NB4 (cell line): ENCODE data around the gene GALNT13.

Source experiments
- DNase-seq: peaks from one replicate; pipeline ENCODE4 v3.0.0; 2010; ENCODE audit warnings: low read depth
- H3K4me3 ChIP-seq: one replicate; pipeline ENCODE4 v1.5.1; 2011; ENCODE audit warnings: mild to moderate bottlenecking, low read depth, low read length, moderate library complexity
- CTCF ChIP-seq: IDR thresholded peaks from one replicate; pipeline ENCODE4 v1.5.1; 2012; ENCODE audit warnings: low read depth, low read length
- MAX ChIP-seq: IDR thresholded peaks from 2 replicates; pipeline ENCODE4 v1.6.1; 2011; ENCODE audit warnings: low read depth, low read length
- MYC ChIP-seq: IDR thresholded peaks from 2 replicates; pipeline ENCODE4 v1.6.1; 2011; ENCODE audit warnings: low read depth, low read length
- POLR2A ChIP-seq: IDR thresholded peaks from 2 replicates; pipeline ENCODE4 v1.6.1; 2011; ENCODE audit warnings: mild to moderate bottlenecking; ENCODE audit not compliant: insufficient read length; ENCODE audit errors: extremely low read depth

GALNT13 gene

GRCh38 chr2:154392256-154392655, 520.5 kb downstream of the GALNT13 start:
- DNase-seq, result no peak
- H3K4me3 ChIP-seq, result no peak overlapping the region
- no peak for TF ChIP-seq MAX
- no peak for TF ChIP-seq MYC
- TF ChIP-seq CTCF, result no peak
- TF ChIP-seq POLR2A, result no peak

GRCh38 chr2:154394600-154394999, 522.9 kb downstream of the GALNT13 start:
- no peak for TF ChIP-seq POLR2A
- no peak for TF ChIP-seq MAX
- H3K4me3 ChIP-seq, result no peak overlapping the region
- no peak for DNase-seq

- TF ChIP-seq CTCF (no peak), POLR2A (no peak), MAX (no peak), MYC (no peak)
- DNase-seq, result no peak
- no peak overlapping the region for H3K4me3 ChIP-seq
These were observed 529.0 kb downstream of the GALNT13 start for GRCh38 chr2:154400563-154401290.

GRCh38 chr2:154402213-154402612, 530.5 kb downstream of the GALNT13 start:
- peak; percentile 34 for DNase-seq
- H3K4me3 ChIP-seq, result no peak overlapping the region
- no peak for TF ChIP-seq MAX
- no peak for TF ChIP-seq CTCF
- no peak for TF ChIP-seq POLR2A

- no peak for DNase-seq
- no peak overlapping the region for H3K4me3 ChIP-seq
- TF ChIP-seq MAX, result no peak
- no peak for TF ChIP-seq POLR2A
- no peak for TF ChIP-seq CTCF
- TF ChIP-seq MYC, result no peak
These were observed 531.6 kb downstream of the GALNT13 start for GRCh38 chr2:154403242-154403790.

GRCh38 chr2:154408786-154409185, 537.1 kb downstream of the GALNT13 start:
- TF ChIP-seq CTCF (no peak), MYC (no peak), POLR2A (no peak), MAX (no peak)
- no peak for DNase-seq
- H3K4me3 ChIP-seq, result no peak overlapping the region
